OCI-LY7 (cell line): ENCODE results near the gene DGKQ.

Experiments
- EZH2phosphoT487 ChIP-seq: fragments of 200-600 bp; sonication (generic); IDR thresholded peaks from 2 replicates; pipeline ENCODE4 v1.6.1; 2018; ENCODE audit warnings: low read depth, borderline replicate concordance, mild to moderate bottlenecking, mixed run types, antibody characterized with exemption, low read length, moderate library complexity, mixed read lengths
- TF ChIP-seq, protein P1 (sequence below): fragments of 200-600 bp; sonication (generic); conservative IDR thresholded peaks from 2 replicates; pipeline ENCODE4 v1.5.1; 2014; ENCODE audit warnings: mild to moderate bottlenecking, antibody characterized with exemption, low read length, moderate library complexity, mixed read lengths

DNA sequence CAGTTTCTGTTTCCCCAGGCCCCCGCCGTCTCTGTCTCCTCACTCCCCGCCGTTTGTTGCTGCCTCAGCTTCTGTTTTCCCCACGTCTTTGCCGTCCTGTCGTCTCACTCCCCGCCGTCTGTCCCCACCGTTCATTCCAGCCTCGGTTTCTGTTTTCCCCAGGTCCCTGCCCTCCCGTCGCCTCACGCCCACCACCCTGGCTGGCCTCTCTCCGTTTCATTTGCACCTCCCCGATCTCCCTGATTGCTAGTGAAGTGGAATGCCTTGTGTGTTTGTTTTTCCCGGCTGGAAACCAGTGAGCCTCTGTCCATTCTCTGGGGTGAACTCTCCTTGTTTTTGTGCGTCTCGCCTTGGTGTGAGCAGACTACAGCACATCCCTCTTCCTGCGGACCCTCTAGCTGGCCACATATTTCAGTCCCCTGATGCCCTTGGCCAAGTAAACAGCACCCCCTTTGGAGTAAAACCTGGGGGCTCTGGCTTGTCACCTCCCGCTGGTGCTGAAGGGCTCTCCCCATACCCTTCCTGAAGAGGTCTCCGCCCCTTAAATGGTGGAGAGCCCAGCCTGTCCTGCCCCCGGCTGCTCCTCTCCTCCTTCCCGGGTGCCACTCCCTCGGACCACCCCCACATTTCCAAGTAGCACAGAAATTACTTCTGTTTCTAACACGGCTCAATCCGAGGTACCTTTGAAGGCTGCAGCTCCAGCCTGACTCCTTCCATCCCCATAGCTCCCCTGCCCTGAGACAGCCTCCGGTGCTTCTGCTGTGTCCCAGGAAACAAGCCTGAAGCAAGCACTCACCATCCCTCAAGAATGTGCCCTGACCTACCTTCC, 27.9 kb downstream of the DGKQ start:
- TF ChIP-seq, protein P1, sequence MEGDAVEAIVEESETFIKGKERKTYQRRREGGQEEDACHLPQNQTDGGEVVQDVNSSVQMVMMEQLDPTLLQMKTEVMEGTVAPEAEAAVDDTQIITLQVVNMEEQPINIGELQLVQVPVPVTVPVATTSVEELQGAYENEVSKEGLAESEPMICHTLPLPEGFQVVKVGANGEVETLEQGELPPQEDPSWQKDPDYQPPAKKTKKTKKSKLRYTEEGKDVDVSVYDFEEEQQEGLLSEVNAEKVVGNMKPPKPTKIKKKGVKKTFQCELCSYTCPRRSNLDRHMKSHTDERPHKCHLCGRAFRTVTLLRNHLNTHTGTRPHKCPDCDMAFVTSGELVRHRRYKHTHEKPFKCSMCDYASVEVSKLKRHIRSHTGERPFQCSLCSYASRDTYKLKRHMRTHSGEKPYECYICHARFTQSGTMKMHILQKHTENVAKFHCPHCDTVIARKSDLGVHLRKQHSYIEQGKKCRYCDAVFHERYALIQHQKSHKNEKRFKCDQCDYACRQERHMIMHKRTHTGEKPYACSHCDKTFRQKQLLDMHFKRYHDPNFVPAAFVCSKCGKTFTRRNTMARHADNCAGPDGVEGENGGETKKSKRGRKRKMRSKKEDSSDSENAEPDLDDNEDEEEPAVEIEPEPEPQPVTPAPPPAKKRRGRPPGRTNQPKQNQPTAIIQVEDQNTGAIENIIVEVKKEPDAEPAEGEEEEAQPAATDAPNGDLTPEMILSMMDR: no peak
- TF ChIP-seq EZH2phosphoT487: no peak
